ENCODE results near the gene PRKCB. TPM values are rescaled to one million over a fixed set of nuclear protein-coding genes. Genes with fewer than 3 reads are reported as not detected.

Gene PRKCB
- total and polyA plus RNA-seq, 2 of the 8 experiments (the other 6 are each of a cell fraction or from before 2014, with no cell fraction given), result 7.1 to 12.1 TPM

GRCh38 chr16:24077292-24077691 lies 241.5 kb downstream of the PRKCB start:
- no peak overlapping the region for H2BK20ac ChIP-seq (ENCODE audit: low read length)
- H3K4me1 ChIP-seq (replicated peaks in 1 of 4; ENCODE audit: control insufficient read depth in 3 of 4, insufficient read depth in 4 of 4, low read length in 3 of 4), result peaks cover 0 to 6% (median 4%) of the 10 kb centered on the region in 4 experiments; a peak in 4 of 7 replicates
- no peak overlapping the region for H4K5ac ChIP-seq (ENCODE audit: insufficient read length, low read depth, low read length)
- H4K20me1 ChIP-seq (replicated peaks in 1 of 2; ENCODE audit: control insufficient read depth in 1 of 2, insufficient read depth in 2 of 2, low read length in 2 of 2), result no peaks in the 10 kb centered on the region
- H3K18ac ChIP-seq (ENCODE audit: extremely low read depth, low read length), result no peak overlapping the region
- H4K8ac ChIP-seq (ENCODE audit: extremely low read depth, insufficient read depth, low read length), result no peak overlapping the region
- no peak overlapping the region for H3K23ac ChIP-seq (ENCODE audit: insufficient read length)
- H3K4me2 ChIP-seq (ENCODE audit: insufficient read depth in 1 of 2, low read depth in 2 of 2, low read length in 2 of 2), result no peak overlapping the region
- H3K79me1 ChIP-seq (ENCODE audit: low read depth, low read length), result no peaks in the 10 kb centered on the region
- H3K14ac ChIP-seq (ENCODE audit: insufficient read length), result no peak overlapping the region
- no peak overlapping the region for H4K91ac ChIP-seq (replicated peaks; ENCODE audit: insufficient read length, low read length)
- no peak overlapping the region for H2BK5ac ChIP-seq (ENCODE audit: low read depth, low read length)
- FAIRE-seq (no peak), DNase-seq (ENCODE audit: low read depth in 1 of 2, low spot score in 2 of 2) (no peak)
- H2AFZ ChIP-seq (ENCODE audit: low read length), result no peak overlapping the region
- no peak overlapping the region for H3K9ac ChIP-seq (replicated peaks in 1 of 4; ENCODE audit: extremely low read depth in 1 of 4, low read depth in 3 of 4, low read length in 3 of 4)
- H3K4me3 ChIP-seq (ENCODE audit: extremely low read depth in 1 of 4, insufficient read depth in 2 of 4, low read depth in 3 of 4, low read length in 4 of 4), result no peak overlapping the region
- no peak overlapping the region for H3K27ac ChIP-seq (ENCODE audit: low read depth, low read length)
- peak overlapping the region; percentile 32 for H3K56ac ChIP-seq (replicated peaks; ENCODE audit: insufficient read length, low read depth, low read length)
- no peak overlapping the region for H2BK120ac ChIP-seq (replicated peaks; ENCODE audit: low read depth, low read length)
- H3K4ac ChIP-seq (replicated peaks; ENCODE audit: insufficient read length, low read depth, low read length), result no peak overlapping the region
- POLR2A ChIA-PET (ENCODE audit: partially characterized antibody), result no interaction called here
- H3K23me2 ChIP-seq (ENCODE audit: low read depth, low read length), result peaks cover 5% of the 10 kb centered on the region; the same call in 1 of the 2 replicates
- 86% methylated on average over 1 of the region's 1 CpG; no CpG with 5 or more reads in 1 of the 2 experiments for WGBS, 2 experiments (ENCODE audit: extremely low coverage in 1 of 2, insufficient coverage in 1 of 2, insufficient read length in 1 of 2, insufficient replicate concordance in 2 of 2, low coverage in 1 of 2, low lambda C conversion rate in 2 of 2, missing lambda C conversion rate in 1 of 2)
- CTCF ChIA-PET (ENCODE audit: partially characterized antibody), result interaction anchor here (0.9 to 1.4 kb wide), 5 partner anchors 9 to 176 kb away, joined by 3 to 7 read pairs (median 4); no protein-coding TSS in a partner anchor
- H2BK12ac ChIP-seq (ENCODE audit: low read depth, low read length), result no peak overlapping the region
- H3K9me3 ChIP-seq (ENCODE audit: insufficient read depth in 2 of 2, low read depth in 1 of 2, low read length in 1 of 2), result no peaks in the 10 kb centered on the region
- no peaks in the 10 kb centered on the region for H3K27me3 ChIP-seq (replicated peaks in 1 of 4; ENCODE audit: control insufficient read depth in 3 of 4, extremely low read depth in 1 of 4, insufficient read depth in 3 of 4, low read length in 3 of 4)
- 0 out of 2 replicates have a peak overlapping the region, but pooled peaks have one; percentile 32 for H2AK5ac ChIP-seq (ENCODE audit: low read depth, low read length)
- H3K79me2 ChIP-seq (ENCODE audit: control insufficient read depth in 1 of 2, insufficient read depth in 2 of 2, low read length in 2 of 2), result no peaks in the 10 kb centered on the region
- H3K36me3 ChIP-seq (ENCODE audit: control insufficient read depth in 2 of 4, insufficient read depth in 4 of 4, low read length in 3 of 4), result no peaks in the 10 kb centered on the region
- H2BK15ac ChIP-seq (ENCODE audit: low read length), result no peak overlapping the region
- TF ChIP-seq ATF2 (IDR thresholded peaks at IDR 0.05; ENCODE audit: low read length) (no peak), TCF12 (IDR thresholded peaks at IDR 0.05; ENCODE audit: low read depth, low read length) (no peak), ASH2L (IDR thresholded peaks at IDR 0.05; ENCODE audit: low read length) (no peak), SP4 (IDR thresholded peaks at IDR 0.05; ENCODE audit: low read length) (no peak), NRF1 (IDR thresholded peaks at IDR 0.05; ENCODE audit: low read depth, low read length) (no peak), FOSL1 (IDR thresholded peaks at IDR 0.05; ENCODE audit: insufficient read depth, low read depth, low read length) (no peak)
